ENCODE measurements around the gene MITF.

Gene MITF

GRCh38 chr3:69739204-69740102 is at the start of gene MITF:
Gene MITF, plus strand, starts transcription at chr3:69739464. Its CDS starts 134 bp downstream, at chr3:69739598.
- peak; percentile 97 for DNase-seq (ENCODE audit: low spot score)

DNA sequence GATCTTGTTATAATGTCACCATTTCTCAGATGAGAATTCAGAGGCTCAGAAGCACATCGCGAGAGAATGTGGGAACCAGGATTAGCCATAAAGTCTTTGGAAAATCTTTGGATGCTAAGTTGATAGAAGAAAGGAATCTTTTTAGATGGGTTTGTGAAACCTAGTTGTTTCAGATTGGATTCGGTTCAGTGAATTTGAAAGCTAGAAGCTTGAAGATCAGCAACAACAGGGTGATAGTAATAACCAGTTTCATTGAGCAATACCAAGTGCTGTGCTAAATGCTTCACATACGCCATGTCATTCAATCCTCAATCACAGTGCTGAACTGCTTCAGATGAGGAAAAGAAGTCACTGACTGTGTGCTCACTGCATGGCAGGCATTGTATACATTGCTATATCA is 47.4 kb upstream of the MITF start:
- DNase-seq (ENCODE audit: low spot score), result no peak

DNA sequence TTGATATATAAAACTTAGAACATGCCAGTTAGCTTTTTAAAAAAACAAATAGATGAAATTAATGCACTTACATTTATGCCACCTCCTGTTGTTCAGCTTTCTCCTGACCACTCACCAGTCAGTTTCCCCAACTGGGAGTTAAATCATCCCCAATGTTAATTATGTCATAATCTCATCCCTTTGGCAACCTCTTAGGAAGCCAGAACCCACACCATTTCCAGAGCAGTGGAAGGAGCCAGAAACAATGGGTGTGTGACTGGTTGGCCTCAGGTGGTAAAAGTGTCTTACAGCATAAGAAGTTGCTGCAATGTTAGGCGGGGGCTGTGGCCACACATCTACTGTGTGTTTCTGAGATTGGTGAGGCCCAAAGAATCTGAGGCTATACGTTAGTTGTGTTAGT is 46.5 kb upstream of the MITF start:
- no peak for DNase-seq (ENCODE audit: low spot score)

DNA sequence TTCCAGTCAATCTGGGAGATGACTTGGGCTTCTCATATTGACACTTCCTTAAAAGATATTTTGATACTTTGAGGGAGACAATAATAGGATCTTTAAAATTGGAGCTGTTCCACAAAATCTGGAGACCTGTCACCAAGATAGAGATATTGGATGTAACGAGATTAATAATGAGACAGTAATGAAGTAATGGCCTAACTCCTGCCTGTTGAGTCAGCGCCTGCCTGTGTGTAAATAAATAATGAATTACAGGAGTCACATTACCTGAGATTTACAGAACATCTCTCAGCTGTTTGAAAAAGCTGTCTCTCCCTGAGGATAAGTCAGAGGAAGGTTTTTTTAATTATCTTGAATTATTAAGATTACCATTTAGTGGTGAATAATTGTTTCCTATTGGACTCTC is 43.8 kb upstream of the MITF start:
- no peak for DNase-seq (ENCODE audit: low spot score)

- no peak for DNase-seq (ENCODE audit: low spot score)
Measured at GRCh38 chr3:69695933-69696332, 43.3 kb upstream of the MITF start.

DNA sequence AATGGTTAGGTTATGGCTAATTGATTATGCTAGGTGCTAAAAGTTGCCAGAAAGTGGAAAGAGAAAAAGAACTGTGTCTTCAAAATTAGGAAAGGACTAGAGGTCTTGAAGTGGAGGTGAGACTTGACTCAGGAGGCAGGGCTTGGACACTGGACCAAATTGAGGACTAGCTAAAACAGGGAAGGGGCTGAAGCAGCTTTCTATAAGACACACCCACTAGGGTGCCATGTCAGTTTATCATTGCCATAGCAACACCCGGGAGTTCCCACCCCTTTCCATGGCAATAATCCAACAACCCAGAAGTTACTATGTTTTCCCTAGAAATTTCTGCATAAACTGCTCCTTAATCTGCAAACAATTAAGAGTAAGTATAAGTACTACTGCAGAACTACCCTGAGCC is 42.9 kb upstream of the MITF start:
- no peak for DNase-seq (ENCODE audit: low spot score)

- DNase-seq (ENCODE audit: low spot score), result no peak
Measured at GRCh38 chr3:69697381-69697780, 41.9 kb upstream of the MITF start.

- DNase-seq (ENCODE audit: low spot score), result no peak
Measured at GRCh38 chr3:69698728-69699127, 40.5 kb upstream of the MITF start.

DNA sequence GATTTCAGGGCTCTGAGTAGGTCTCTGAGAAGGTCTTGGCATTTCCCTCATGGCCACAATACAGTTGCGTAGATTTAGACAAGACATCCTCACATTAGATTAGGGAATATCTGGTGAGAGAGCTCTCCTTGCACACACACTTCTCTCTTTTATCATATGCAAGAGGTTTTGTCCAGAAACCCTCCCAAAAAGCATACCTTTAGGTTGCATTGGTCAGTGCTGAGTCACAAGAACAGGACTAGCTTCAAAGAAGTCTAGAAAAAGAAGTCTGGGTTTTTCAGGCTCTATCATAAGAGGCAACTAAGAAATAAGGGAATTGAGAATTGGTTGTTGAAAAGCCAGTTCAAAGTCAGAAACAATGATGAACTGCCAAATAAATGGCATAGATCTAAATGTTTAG is 40.1 kb upstream of the MITF start:
- DNase-seq (ENCODE audit: low spot score), result no peak

DNA sequence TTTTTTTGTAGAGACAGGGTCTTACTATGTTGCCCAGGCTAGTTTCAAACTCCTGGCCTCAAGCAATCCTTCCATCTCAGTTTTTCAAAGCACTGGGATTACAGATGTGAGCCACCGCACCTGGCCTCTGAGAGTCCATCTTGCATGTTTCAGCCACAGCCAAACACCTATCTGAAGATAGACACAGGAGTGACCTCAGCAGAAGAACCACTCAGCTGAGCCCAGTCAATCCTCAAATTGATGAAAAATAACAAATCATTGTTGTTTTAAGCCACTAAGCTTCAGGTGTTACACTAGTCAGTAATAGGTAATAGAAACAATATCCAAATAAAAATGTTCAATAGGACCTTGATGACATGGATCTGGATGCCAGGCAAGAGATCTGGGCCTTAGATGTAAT is 38.3 kb upstream of the MITF start:
- DNase-seq (ENCODE audit: low spot score), result no peak

- no peak for DNase-seq (ENCODE audit: low spot score)
Measured at GRCh38 chr3:69710153-69710977, 28.9 kb upstream of the MITF start.

DNA sequence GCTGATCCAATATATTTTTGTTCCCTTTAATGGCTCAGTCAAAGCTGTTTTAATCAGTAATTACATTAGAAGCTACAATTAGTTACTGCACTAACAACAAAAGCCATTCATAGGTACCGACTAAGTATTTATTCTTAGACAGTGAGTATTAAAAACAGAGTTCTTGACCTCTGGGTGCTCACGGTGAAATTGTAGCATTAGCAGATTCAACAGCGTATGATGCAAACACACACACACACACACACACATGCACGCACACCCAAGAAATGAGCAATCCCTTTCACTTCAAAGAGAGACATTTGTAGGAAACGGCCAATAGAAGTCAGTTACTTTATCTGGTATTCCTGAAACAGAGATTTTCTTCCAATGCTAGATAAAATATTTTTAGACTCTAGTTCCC is 27.0 kb upstream of the MITF start:
- DNase-seq (ENCODE audit: low spot score), result no peak

GRCh38 chr3:69712933-69713332 is 26.3 kb upstream of the MITF start:
- no peak for DNase-seq (ENCODE audit: low spot score)

GRCh38 chr3:69715204-69715603 is 24.1 kb upstream of the MITF start:
- DNase-seq (ENCODE audit: low spot score), result no peak

DNA sequence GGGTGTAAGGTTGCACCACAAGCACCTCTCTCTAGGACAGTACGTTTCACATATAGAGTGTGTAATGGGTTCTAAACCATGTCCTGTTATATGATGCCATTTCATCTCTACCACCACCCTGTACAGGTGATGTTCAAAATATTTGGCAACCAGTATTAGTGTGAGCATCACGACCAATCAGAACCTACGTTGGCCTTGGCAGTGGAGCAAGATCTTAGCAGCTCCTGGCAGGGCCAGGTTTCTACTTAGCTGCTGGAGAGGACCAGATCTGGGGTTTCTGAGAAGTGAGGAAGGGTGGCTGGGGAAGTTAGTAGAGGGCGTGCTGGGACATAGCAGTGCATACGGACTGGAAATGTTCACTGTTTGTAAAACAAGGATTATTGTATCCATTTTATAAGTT is 23.1 kb upstream of the MITF start:
- no peak for DNase-seq (ENCODE audit: low spot score)

- no peak for DNase-seq (ENCODE audit: low spot score)
Measured at GRCh38 chr3:69718866-69719586, 20.2 kb upstream of the MITF start.

DNA sequence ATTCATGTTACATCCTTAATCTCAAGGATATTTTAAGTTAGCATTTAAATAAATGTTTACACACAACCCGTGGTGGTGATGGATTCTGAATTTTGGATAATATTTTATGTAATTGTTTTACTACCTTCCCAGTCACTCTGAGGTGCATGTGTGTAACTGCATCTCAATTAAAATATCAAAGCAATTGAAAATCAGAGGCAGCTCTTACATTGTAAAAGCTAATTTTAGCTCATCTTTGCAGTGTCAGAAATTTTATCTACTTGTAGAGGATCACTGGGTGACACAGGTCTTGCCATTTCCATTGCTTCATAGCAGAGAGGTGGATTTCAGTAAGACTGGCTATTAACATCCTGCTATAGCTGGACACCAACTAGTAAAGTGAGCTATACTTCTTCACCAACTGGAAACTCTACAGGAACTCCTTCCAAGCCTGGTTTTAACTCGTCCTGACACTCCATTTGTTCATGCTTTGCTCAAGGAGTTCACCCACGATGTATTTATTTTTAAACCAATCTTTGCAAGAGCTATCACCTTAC is 19.6 kb upstream of the MITF start:
- no peak for DNase-seq (ENCODE audit: low spot score)

- DNase-seq (ENCODE audit: low spot score), result no peak
Measured at GRCh38 chr3:69720824-69721223, 18.4 kb upstream of the MITF start.

DNA sequence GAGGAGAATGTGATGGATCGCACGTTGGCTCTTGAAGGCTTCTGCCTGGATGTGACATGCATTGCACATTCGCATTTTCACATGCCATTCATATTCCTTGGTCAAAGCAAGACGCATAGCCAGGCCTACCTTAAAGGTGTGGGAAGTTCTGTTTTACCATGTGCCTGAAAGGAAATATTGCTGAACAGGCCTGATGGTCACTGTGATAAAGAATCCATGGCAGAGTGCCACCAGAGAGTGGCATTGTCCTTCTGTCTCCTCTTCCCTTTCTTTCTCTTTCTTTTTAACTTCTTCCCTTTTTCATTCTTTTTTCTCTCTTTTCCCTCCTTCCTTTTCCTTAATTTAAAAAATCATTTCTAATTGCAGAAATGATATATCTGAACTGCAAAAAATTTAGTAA is 15.9 kb upstream of the MITF start:
- no peak for DNase-seq (ENCODE audit: low spot score)

DNA sequence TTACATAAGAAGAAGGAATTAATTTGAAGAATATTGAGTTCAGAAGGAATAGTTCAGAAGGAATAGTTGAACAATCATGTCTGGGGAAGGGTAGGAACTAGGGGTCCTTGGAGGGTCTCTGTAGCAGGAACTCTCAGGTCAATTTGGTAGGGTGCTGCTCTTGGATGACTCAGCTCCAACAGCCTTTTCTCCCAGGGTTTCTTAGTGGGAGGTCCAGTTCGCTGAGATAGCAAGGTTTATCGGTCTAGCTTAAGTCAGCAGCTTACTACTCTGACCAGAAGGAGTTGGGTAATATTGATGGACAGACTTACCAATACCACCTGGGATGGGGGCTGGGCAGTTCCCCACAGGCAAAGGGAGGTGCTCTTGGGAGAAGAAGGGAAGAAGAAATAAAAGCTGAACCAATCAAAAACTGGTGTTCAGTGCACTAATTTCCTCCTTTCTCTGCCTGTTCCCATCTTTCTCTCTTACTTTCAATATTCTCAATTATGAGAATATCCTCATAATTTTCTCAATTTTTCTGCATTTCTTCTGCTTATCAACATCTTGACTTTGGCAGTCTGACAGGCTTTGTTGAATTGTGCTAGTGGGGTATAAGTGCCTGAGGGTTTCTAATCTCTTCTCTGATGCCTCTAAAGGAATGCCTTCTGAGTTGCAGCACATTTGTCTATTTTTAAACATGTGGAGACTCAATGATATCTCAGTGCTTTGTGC is 14.4 kb upstream of the MITF start:
- DNase-seq (ENCODE audit: low spot score), result no peak

DNA sequence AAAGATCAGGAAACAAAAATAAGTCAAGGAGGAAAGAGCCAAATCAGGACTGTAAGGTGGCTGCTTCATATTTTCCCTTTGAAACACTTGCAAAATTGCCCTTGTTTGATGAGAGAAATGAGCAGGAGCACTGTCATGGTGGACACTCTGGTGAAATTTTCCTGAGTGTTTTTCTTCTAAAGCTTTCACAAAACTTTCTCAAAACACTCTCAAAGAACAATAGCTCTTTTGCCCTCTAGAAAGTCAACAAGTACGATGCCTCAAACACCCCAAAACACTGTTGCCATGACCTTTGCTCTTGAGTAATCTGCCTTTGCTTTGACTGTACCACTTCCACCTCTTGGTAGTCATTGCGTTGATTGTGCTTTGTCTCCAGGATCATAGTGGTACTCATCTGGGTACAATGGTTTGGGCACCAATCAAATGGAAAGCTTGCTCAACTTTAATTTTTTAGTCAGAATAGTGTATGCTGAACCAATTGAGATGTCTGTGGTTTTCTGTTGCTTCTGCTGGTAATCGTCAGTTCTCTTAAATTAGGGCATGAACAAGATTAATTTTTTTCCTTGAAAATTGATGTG is 13.2 kb upstream of the MITF start:
- no peak for DNase-seq (ENCODE audit: low spot score)
